GM12801 (cell line): ENCODE measurements around the gene PAN3.

Source experiments
- CTCF ChIP-seq: IDR thresholded peaks from one replicate; pipeline ENCODE4 v1.5.1; 2011; ENCODE audit warnings: control low read depth; ENCODE audit not compliant: insufficient read length; ENCODE audit errors: extremely low read depth

The PAN3 gene

GRCh38 chr13:28340272-28340793 lies 202.0 kb downstream of the PAN3 start:
- TF ChIP-seq CTCF: no peak

GRCh38 chr13:28342251-28342650 lies 203.9 kb downstream of the PAN3 start:
- TF ChIP-seq CTCF: no peak

GRCh38 chr13:28344163-28344562 lies 205.8 kb downstream of the PAN3 start:
- TF ChIP-seq CTCF: no peak
